Measurements from ENCODE around the gene PHETA1. TPM values are rescaled to one million over a fixed set of nuclear protein-coding genes. Genes with fewer than 3 reads are reported as not detected.
"Not testable (repeated sequence)": the region's sequence is repeated elsewhere in the genome, so short reads cannot be mapped to it uniquely, and the experiment has no call there.

Gene PHETA1
- polyA plus RNA-seq, 3 donors = 3.4 to 15.3 (median 4.9) TPM

DNA sequence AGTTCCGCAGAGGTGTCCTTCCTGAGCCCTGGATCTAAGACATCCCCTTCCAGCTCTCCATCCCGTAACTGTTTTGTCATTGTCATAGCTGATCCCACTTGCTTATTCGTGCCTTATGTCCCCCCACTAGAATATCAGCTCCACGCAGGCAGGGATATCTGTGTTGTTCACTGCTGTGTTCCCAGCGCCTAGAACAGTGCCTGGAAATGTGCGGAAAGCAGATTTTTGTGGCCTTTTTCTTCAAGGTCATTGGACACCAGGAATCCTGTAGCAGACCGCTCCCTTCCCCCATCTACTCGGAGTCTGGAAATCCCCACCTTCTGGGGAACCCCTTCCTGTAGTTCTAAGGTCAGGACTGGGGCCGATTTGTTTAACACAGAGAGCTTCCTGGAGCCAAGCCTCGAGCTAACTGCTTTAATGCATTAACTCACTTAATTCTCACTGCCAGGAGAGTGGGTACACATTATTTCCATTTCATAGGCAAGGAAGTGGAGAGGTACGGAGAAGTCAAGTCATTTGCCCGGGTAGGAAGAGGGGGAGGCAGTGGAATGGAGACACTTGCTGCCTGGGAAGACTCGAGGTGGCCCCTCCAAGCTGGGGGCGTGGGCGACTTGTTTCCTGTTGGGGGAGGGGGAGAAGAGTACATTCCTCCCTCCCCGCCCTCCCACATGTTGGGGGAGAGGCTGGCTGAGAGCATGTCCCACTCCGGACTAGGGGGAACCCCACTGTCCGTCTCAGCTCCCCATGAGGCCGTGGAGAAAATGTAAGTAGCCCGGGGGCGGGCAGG lies 35.7 kb upstream of the PHETA1 start:
- H3K27ac Mint-ChIP-seq = peak overlapping the region; percentile 91 to 100 (median 97)
- peak in 2 of 3 donors; percentile 58 to 81 for DNase-seq
- Histone ChIP-seq H3K4me1 (ENCODE audit: control insufficient read depth in 1 of 2, insufficient read depth in 2 of 2, low read length in 2 of 2) (peaks cover 58 to 68% of the 10 kb centered on the region in 2 donors), H2AFZ (ENCODE audit: insufficient read depth, low read depth, low read length, poor library complexity, severe bottlenecking) (no peak overlapping the region), H4K20me1 (ENCODE audit: insufficient read depth, low read length) (peaks cover 44% of the 10 kb centered on the region), H3K36me3 (replicated peaks in 1 of 2; ENCODE audit: control insufficient read depth in 1 of 2, insufficient read depth in 2 of 2, low read length in 2 of 2) (no peaks in the 10 kb centered on the region), H3K4me3 (replicated peaks in 1 of 3; ENCODE audit: low read depth in 2 of 3, low read length in 3 of 3) (peak overlapping the region; percentile 41 to 91 (median 48)), H3K27ac (ENCODE audit: low read depth in 1 of 2, low read length in 2 of 2) (peak overlapping the region; percentile 92 to 93), H3K9me3 (replicated peaks in 1 of 2; ENCODE audit: control insufficient read depth in 1 of 2, insufficient read depth in 1 of 2, low read length in 2 of 2) (no peaks in the 10 kb centered on the region), H3K4me2 (replicated peaks; ENCODE audit: extremely low read depth, low read length, poor library complexity, severe bottlenecking) (peak overlapping the region; percentile 87), H3K9ac (ENCODE audit: insufficient read depth, low read length, poor library complexity, severe bottlenecking) (peak overlapping the region; percentile 99), H3K27me3 (ENCODE audit: control insufficient read depth in 2 of 2, insufficient read depth in 2 of 2, low read length in 2 of 2) (no peaks in the 10 kb centered on the region), H3K79me2 (ENCODE audit: insufficient read depth, low read length) (peaks cover 51% of the 10 kb centered on the region)
- H3K36me3 Mint-ChIP-seq = peaks cover 7 to 23% of the 10 kb centered on the region in 2 donors
- no peak for TF ChIP-seq CTCF (IDR thresholded peaks at IDR 0.05)
- whole genome bisulfite sequencing (ENCODE audit: insufficient coverage) = 43% methylated on average over 13 of the region's 21 CpGs
- peaks cover 0 to 11% (median 0%) of the 10 kb centered on the region in 3 donors for H3K27me3 Mint-ChIP-seq (ENCODE audit: low read depth in 3 of 3)
- H3K4me1 Mint-ChIP-seq = peaks cover 57% of the 10 kb centered on the region
- H3K4me3 Mint-ChIP-seq = peak overlapping the region; percentile 84 to 85
- intact Hi-C loops (cut with micrococcal nuclease) = loop anchor here (1.0 to 10.0 kb wide), 3 partner anchors 7 to 90 kb away; no protein-coding TSS in a partner anchor
- H3K9me3 Mint-ChIP-seq = peaks cover 0 to 2% (median 0%) of the 10 kb centered on the region in 7 donors

- H2AFZ ChIP-seq (ENCODE audit: insufficient read depth, low read depth, low read length, poor library complexity, severe bottlenecking); H3K36me3 Mint-ChIP-seq; DNase-seq; H3K4me3 ChIP-seq (replicated peaks in 1 of 3; ENCODE audit: low read depth in 2 of 3, low read length in 3 of 3); H3K9me3 ChIP-seq (replicated peaks in 1 of 2; ENCODE audit: control insufficient read depth in 1 of 2, insufficient read depth in 1 of 2, low read length in 2 of 2); H3K36me3 ChIP-seq (replicated peaks in 1 of 2; ENCODE audit: control insufficient read depth in 1 of 2, insufficient read depth in 2 of 2, low read length in 2 of 2); H3K27me3 ChIP-seq (ENCODE audit: control insufficient read depth in 2 of 2, insufficient read depth in 2 of 2, low read length in 2 of 2); H3K9me3 Mint-ChIP-seq: not testable (repeated sequence)
- intact Hi-C loops (cut with micrococcal nuclease) = loop anchor here in 1 of 2 donors (10.0 kb wide), 1 partner anchor 88 kb away; no protein-coding TSS in a partner anchor
- no CpG with 5 or more reads among the region's 9 CpGs for WGBS (ENCODE audit: insufficient coverage)
- H3K4me1 ChIP-seq (ENCODE audit: control insufficient read depth in 1 of 2, insufficient read depth in 2 of 2, low read length in 2 of 2) = peaks cover 58 to 68% of the 10 kb centered on the region in 2 donors
- Mint-ChIP-seq H3K27me3 (ENCODE audit: low read depth in 3 of 3) (peaks cover 0 to 11% (median 0%) of the 10 kb centered on the region in 3 donors), H3K4me3 (peak overlapping the region; percentile 70 to 91), H3K27ac (peak overlapping the region; percentile 91 to 100 (median 97)), H3K4me1 (peaks cover 57% of the 10 kb centered on the region)
- H4K20me1 ChIP-seq (ENCODE audit: insufficient read depth, low read length) = peaks cover 23% of the 10 kb centered on the region
- H3K79me2 ChIP-seq (ENCODE audit: insufficient read depth, low read length) = peaks cover 30% of the 10 kb centered on the region
- peak overlapping the region; percentile 78 for H3K9ac ChIP-seq (ENCODE audit: insufficient read depth, low read length, poor library complexity, severe bottlenecking)
- peak overlapping the region; percentile 87 for H3K4me2 ChIP-seq (replicated peaks; ENCODE audit: extremely low read depth, low read length, poor library complexity, severe bottlenecking)
- peak overlapping the region; percentile 92 to 93 for H3K27ac ChIP-seq (ENCODE audit: low read depth in 1 of 2, low read length in 2 of 2)
Measured at GRCh38 chr12:111402490-111402824, 33.6 kb upstream of the PHETA1 start.
